SU-DHL-6 (cell line): Measurements from ENCODE around the gene MCM5.

Experiments
- H2AFZ ChIP-seq: fragments of 200-600 bp; sonication (generic); 2 replicates; pipeline ENCODE4 v1.6.1; 2014; ENCODE audit warnings: low read depth, mild to moderate bottlenecking, moderate library complexity, mixed read lengths, antibody characterized with exemption, low read length; ENCODE audit not compliant: severe bottlenecking
- H3F3A ChIP-seq: fragments of 200-600 bp; shearing (Covaris generic); 2 replicates; pipeline ENCODE4 v1.6.0; 2016; ENCODE audit warnings: antibody characterized with exemption, mild to moderate bottlenecking; ENCODE audit not compliant: insufficient read depth
- H3K27ac ChIP-seq: fragments of 200-600 bp; sonication (generic); 2 replicates; pipeline ENCODE4 v1.5.1; 2016; ENCODE audit warnings: low read depth, mild to moderate bottlenecking, low read length, moderate library complexity, mixed read lengths
- H3K27me3 ChIP-seq: fragments of 200-600 bp; sonication (generic), shearing (Covaris generic); 2 replicates; pipeline ENCODE4 v1.6.0; 2014; ENCODE audit warnings: mild to moderate bottlenecking, low read length
- H3K36me3 ChIP-seq: fragments of 200-600 bp; sonication (generic); 2 replicates; pipeline ENCODE4 v1.6.1; 2014; ENCODE audit warnings: mild to moderate bottlenecking, low read length, mixed read lengths
- H3K4me2 ChIP-seq: fragments of 300-600, 200-600 bp; shearing (Covaris generic), sonication (generic); 2 replicates; pipeline ENCODE4 v1.6.0; 2014; ENCODE audit warnings: low read length, low read depth, mild to moderate bottlenecking; ENCODE audit not compliant: poor library complexity, severe bottlenecking
- H3K4me3 ChIP-seq: fragments of 200-600 bp; sonication (generic); 2 replicates; pipeline ENCODE4 v1.5.1; 2014; ENCODE audit warnings: antibody characterized with exemption, low read length, mild to moderate bottlenecking, mixed read lengths; ENCODE audit not compliant: insufficient read depth, poor library complexity, severe bottlenecking
- H3K79me2 ChIP-seq: fragments of 200-600 bp; sonication (generic); 2 replicates; pipeline ENCODE4 v1.6.1; 2014; ENCODE audit warnings: mild to moderate bottlenecking, low read length, moderate library complexity; ENCODE audit not compliant: insufficient read depth
- H3K9ac ChIP-seq: fragments of 200-600 bp; sonication (generic); 2 replicates; pipeline ENCODE4 v1.7.0; 2014; ENCODE audit warnings: mild to moderate bottlenecking, low read length
- H3K9me2 ChIP-seq: fragments of 200-600 bp; sonication (generic); replicated peaks from 2 replicates; pipeline ENCODE4 v1.6.1; 2014; ENCODE audit warnings: low read length; ENCODE audit not compliant: insufficient read depth
- H3K9me3 ChIP-seq: fragments of 200-600 bp; sonication (generic); 2 replicates; pipeline ENCODE4 v1.6.1; 2014; ENCODE audit warnings: low read length, mixed read lengths; ENCODE audit not compliant: insufficient read depth
- H4K20me1 ChIP-seq: fragments of 200-600 bp; sonication (generic); 2 replicates; pipeline ENCODE4 v1.6.1; 2014; ENCODE audit warnings: low read depth, mild to moderate bottlenecking, antibody characterized with exemption, low read length, moderate library complexity, mixed read lengths
- CTCF ChIP-seq: fragments of 200-600 bp; sonication (generic); IDR thresholded peaks from one replicate; pipeline ENCODE4 v1.5.1; 2017; ENCODE audit warnings: antibody characterized with exemption, mild to moderate bottlenecking, low read length, moderate library complexity; ENCODE audit not compliant: insufficient read depth, poor library complexity, severe bottlenecking
- EZH2phosphoT487 ChIP-seq: fragments of 200-600 bp; sonication (generic), shearing (Covaris generic); conservative IDR thresholded peaks from 2 replicates; pipeline ENCODE4 v1.6.1; 2018; ENCODE audit warnings: mild to moderate bottlenecking, antibody characterized with exemption, low read length, moderate library complexity, mixed read lengths

Gene MCM5

DNA sequence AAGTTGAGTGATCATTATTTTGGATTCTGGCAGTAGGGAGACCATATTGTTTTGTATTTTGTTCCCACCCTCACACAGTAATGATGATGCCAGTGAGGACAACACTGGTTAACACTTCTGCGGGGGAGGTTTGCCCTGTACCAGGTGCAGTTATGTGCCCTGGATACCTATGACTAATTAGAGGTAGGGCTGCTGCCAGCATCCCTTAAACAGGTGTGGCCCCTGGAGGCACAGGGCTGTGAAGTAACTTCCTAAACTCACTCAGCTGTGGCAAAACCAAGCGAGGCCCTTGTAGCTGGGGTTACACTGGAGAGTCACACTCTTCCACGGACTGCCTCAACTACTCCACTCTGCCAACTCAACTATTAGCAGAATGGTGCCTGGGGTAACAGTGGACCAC is 64.5 kb downstream of the MCM5 start:
- Histone ChIP-seq H3K27ac (no peak overlapping the region), H3K4me3 (no peak overlapping the region), H3K9me2 (peaks cover 3% of the 10 kb centered on the region; the same call in 1 of the 2 replicates), H3K9ac (no peak overlapping the region), H3K9me3 (no peaks in the 10 kb centered on the region), H3K79me2 (no peaks in the 10 kb centered on the region), H3F3A (no peaks in the 10 kb centered on the region), H3K36me3 (no peaks in the 10 kb centered on the region), H2AFZ (no peak overlapping the region), H3K27me3 (no peaks in the 10 kb centered on the region), H3K4me2 (no peak overlapping the region), H4K20me1 (no peaks in the 10 kb centered on the region)
- no peak for TF ChIP-seq CTCF
- TF ChIP-seq EZH2phosphoT487, result no peak

- H3K36me3 ChIP-seq, result no peaks in the 10 kb centered on the region
- H3K4me3 ChIP-seq, result no peak overlapping the region
- no peaks in the 10 kb centered on the region for H3K27me3 ChIP-seq
- H4K20me1 ChIP-seq, result no peaks in the 10 kb centered on the region
- H3K9me3 ChIP-seq, result no peaks in the 10 kb centered on the region
- TF ChIP-seq CTCF (no peak), EZH2phosphoT487 (no peak)
- no peaks in the 10 kb centered on the region for H3F3A ChIP-seq
- H3K79me2 ChIP-seq, result no peaks in the 10 kb centered on the region
- peaks cover 3% of the 10 kb centered on the region; the same call in 1 of the 2 replicates for H3K9me2 ChIP-seq
- no peak overlapping the region for H3K4me2 ChIP-seq
- H2AFZ ChIP-seq, result no peak overlapping the region
- no peak overlapping the region for H3K9ac ChIP-seq
- H3K27ac ChIP-seq, result no peak overlapping the region
Observed at GRCh38 chr22:35465109-35465701, 65.3 kb downstream of the MCM5 start.

DNA sequence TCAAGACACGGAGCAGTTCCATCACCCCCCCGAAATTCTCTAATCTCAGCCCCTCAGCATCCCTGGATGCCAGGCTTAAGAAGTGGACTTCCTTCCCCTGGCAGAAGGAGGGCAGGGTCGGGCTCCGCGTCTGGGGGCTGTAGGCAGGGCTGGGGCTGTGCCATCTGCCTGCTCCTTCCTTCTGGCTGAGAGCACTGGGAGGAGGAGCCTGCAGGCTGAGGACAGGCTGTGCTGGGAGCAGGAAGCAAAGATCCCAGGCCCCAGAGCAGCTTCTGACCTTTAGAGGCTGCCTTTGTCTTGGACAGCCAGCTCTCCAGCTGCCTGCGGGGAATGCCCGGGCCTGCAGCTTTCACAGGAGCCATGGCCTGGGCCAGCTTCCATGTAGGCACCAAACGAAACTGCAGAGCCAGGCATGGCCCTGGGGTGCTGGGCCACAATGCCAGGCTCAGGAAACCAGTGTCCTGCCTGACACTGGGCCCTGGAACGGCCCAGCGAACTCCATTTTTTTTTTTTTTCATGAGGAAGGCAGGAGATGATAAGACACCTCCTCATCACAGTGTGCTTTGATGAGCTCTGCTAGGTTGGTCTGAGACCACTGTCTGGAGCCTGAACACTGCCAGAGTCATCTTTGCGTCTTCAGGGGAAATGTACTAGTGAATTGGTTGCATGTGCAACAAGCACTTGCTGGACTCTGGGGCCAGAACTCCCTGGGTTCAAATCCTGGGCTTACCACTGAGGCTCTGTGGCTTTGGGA is 67.9 kb downstream of the MCM5 start:
- TF ChIP-seq EZH2phosphoT487 (no peak), CTCF (no peak)
- H3K79me2 ChIP-seq, result no peaks in the 10 kb centered on the region
- no peaks in the 10 kb centered on the region for H4K20me1 ChIP-seq
- no peak overlapping the region for H3K9ac ChIP-seq
- peaks cover 3% of the 10 kb centered on the region; the same call in 1 of the 2 replicates for H3K9me2 ChIP-seq
- H3K4me2 ChIP-seq, result no peak overlapping the region
- H3K27ac ChIP-seq, result no peak overlapping the region
- H3K9me3 ChIP-seq, result no peaks in the 10 kb centered on the region
- no peak overlapping the region for H2AFZ ChIP-seq
- no peaks in the 10 kb centered on the region for H3K36me3 ChIP-seq
- H3K4me3 ChIP-seq, result no peak overlapping the region
- H3K27me3 ChIP-seq, result no peaks in the 10 kb centered on the region
- H3F3A ChIP-seq, result no peaks in the 10 kb centered on the region
